ENCODE results near the gene IL23R.
"Not testable (repeated sequence)": the region's sequence is repeated elsewhere in the genome, so short reads cannot be mapped to it uniquely, and the experiment has no call there.

IL23R gene, protein sequence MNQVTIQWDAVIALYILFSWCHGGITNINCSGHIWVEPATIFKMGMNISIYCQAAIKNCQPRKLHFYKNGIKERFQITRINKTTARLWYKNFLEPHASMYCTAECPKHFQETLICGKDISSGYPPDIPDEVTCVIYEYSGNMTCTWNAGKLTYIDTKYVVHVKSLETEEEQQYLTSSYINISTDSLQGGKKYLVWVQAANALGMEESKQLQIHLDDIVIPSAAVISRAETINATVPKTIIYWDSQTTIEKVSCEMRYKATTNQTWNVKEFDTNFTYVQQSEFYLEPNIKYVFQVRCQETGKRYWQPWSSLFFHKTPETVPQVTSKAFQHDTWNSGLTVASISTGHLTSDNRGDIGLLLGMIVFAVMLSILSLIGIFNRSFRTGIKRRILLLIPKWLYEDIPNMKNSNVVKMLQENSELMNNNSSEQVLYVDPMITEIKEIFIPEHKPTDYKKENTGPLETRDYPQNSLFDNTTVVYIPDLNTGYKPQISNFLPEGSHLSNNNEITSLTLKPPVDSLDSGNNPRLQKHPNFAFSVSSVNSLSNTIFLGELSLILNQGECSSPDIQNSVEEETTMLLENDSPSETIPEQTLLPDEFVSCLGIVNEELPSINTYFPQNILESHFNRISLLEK

DNA sequence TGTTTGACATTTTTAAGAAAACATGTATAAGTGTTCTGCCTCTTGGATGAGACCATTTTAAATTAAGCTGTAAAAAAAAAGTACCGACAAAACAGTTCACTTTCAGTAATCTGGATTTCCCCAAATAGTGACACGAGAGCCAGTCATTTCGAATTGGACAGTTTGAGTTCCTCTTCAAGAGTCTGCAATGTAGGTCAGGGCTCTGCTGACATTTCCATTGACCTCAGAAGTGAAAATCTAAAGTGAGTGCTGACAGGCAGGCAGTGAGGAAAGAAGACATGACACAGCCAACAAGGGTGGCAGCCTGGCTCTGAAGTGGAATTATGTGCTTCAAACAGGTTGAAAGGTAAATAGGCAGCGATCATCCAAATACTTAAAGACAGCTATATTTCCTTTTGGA, at the start of gene IL23R:
Gene IL23R (plus strand): TSS at position 259 of the 400 bp plus-strand sequence. CDS start 1,667 bp downstream, outside the sequence.
- DNase-seq (ENCODE audit: low spot score), result no peak

- no peak for DNase-seq (ENCODE audit: low spot score)
These were observed 48.1 kb upstream of the IL23R start for GRCh38 chr1:67118191-67118590.

- DNase-seq (ENCODE audit: low spot score), result no peak
These were observed 47.6 kb upstream of the IL23R start for GRCh38 chr1:67118646-67119045.

DNA sequence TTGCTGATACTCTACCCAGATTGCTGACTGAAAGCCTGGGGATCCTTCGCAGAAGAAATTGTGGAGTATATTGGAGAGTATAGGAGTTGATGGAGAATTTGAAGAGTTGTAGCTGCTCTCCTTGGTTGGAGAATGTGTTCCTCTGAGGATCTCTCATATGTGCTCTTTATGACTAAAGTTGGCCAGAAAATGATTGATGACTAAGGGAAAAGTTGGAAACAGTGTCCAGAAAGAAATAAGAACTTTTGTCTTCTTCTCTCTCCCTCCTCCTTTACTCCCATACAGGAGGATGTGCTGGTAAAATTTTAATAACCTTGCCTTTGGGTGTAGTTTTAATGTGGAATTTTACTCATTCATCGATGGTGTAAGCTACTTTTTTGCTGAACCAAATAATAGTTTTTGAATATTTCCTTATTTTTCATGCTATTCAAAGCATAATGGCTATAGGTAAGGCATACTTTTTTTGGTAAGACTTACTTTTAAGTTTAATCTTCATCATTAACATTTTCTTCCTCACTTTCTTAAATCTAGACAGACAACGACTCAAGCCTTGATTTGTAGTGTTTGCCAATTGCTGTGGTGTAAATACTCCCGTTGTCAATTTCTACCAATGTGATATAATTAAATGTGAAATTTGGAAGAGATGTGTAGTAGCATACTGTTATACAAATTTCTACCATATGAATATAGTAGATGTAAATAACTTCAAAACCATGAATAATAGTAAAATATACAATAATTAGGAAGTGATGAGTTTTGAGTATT, 45.2 kb upstream of the IL23R start:
- no peak for DNase-seq (ENCODE audit: low spot score)

- DNase-seq (ENCODE audit: low spot score), result no peak
These were observed 41.8 kb upstream of the IL23R start for GRCh38 chr1:67124455-67124854.

DNA sequence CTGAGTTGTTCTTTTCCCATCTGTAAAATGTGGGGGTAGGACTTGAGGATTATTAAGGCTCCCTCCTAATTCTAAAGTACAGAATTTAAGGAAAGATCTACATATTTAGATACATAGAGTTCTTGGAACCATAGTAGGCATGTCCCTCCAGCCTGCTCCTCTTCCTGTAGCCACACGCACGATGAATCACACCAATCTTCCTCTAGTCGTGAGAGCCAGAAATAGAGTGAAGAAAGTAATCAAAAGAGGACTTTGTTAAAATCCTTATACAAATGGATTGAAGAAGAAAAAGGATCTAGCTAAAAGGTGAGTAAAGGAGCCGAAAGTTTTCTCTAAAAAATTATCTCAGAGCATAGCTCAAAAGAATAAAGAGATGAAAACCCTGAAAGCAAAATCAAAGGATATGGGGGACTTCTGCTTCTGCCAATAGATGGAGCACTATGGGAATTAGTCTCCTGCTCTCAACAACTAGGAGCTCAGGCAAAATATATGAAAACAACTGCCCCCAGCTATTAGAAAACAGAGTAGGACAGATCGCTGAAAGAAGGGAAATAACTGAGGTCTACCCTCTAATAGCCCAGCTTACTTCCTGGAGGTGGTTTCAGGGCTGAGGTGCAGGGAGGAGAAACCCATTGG, 40.0 kb upstream of the IL23R start:
- DNase-seq (ENCODE audit: low spot score), result peak; percentile 35

DNA sequence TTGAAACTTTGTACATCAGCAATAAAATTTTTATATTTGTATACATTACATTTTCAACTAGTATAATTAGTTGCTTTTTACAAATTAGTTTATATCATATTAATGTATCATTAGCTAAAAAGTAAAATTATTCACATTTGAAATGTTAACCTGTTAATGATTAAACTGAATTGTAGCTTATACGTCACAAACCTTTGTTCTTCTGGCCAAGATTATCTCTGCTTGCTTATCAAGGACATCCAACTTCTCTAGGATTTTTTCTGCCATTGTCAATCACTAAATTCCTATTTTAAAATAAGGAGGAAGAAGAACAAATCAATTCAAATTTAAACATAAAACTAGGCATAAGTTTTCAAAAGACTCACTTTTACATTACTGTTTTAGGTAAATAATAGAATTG, 39.3 kb upstream of the IL23R start:
- no peak for DNase-seq (ENCODE audit: low spot score)

DNA sequence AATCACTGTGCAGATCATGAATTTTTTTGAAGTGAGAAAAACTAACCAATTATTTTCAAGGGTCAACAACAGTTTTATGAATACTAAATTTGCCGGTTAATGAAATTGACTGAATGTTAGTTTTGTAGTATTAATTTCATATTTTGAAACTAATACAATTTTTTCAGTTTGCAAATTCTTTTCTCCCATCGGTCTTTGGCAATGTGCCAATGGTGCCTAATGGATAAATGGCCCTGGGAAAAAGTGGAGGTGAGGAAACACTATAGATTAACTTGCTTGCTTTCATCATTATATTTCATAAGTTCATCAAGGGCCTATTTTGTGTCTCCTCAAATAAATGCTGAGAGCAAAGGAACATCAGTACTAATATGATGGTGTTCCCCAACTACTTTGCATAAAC, 35.6 kb upstream of the IL23R start:
- DNase-seq (ENCODE audit: low spot score), result no peak

- DNase-seq (ENCODE audit: low spot score), result no peak
These were observed 33.1 kb upstream of the IL23R start for GRCh38 chr1:67133177-67133576.

GRCh38 chr1:67134695-67135094, 31.6 kb upstream of the IL23R start, which contains the start of gene C1orf141:
TSS of gene C1orf141 (minus strand) at chr1:67134970. CDS start at chr1:67127240, 7,730 bp downstream.
- DNase-seq (ENCODE audit: low spot score), result no peak

GRCh38 chr1:67135354-67135753, 30.9 kb upstream of the IL23R start:
- DNase-seq (ENCODE audit: low spot score), result no peak

GRCh38 chr1:67137307-67137753, 28.9 kb upstream of the IL23R start:
- no peak for DNase-seq (ENCODE audit: low spot score)

GRCh38 chr1:67138813-67139499, 27.3 kb upstream of the IL23R start:
- no peak for DNase-seq (ENCODE audit: low spot score)

DNA sequence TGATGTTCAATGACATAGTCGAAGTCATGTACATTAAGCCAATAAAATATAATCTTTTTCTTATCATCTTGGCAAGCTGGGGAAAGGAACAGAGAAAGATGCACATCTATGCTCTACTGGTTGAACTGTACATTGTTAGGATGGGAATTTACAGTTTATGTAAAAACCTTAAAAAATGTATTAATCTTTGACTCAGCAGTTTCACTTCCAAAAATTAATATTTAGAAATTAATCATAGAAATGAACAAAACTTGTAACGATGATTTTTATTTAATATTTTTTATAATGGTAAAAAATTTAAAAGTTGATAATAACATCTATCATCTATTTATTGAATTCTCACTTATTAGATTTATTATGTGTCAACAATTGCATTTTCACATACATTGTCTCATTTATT, 25.8 kb upstream of the IL23R start:
- DNase-seq (ENCODE audit: low spot score), result no peak

GRCh38 chr1:67141832-67142231, 24.4 kb upstream of the IL23R start:
- not testable (repeated sequence) for DNase-seq (ENCODE audit: low spot score)

GRCh38 chr1:67142931-67143330, 23.3 kb upstream of the IL23R start:
- DNase-seq (ENCODE audit: low spot score), result no peak

DNA sequence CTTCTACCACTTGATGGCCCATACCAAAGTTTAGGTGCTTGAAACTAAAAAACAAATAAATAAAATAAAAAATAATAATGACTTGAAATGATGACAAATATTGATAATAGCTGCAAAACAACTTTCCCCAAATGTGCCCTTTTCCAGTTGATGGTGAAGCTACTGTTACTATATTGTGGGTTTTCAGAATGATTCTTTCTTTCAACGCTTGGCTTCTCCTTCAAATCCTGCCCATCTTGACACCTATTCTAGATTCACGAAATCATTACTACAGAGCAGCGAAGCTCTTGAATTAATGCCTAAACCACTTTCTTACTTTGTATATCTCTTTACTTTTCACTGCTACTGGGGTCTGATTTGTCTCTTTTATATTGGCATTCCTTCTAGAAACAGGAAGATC, 22.3 kb upstream of the IL23R start:
- DNase-seq (ENCODE audit: low spot score), result no peak

DNA sequence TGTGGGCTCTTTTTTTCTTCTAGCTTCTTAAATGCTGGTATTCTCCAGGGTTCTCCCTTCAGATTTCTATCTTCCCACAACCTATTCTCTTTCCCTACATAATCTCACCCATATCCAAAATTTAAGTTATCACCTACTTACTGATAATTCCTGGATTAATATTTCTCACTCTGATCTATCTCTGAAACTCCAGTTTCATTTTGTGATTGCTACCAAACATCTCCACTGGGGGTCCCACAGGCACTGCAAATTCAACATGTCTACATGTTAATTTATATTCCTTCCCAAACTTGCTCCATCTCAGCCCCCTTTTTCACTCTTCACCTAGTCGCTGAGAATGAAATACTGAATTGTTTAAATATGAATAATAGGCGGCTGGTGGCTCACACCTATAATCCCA, 21.6 kb upstream of the IL23R start:
- no peak for DNase-seq (ENCODE audit: low spot score)

- DNase-seq (ENCODE audit: low spot score), result no peak
These were observed 20.2 kb upstream of the IL23R start for GRCh38 chr1:67146101-67146500.

GRCh38 chr1:67146539-67146938, 19.7 kb upstream of the IL23R start:
- no peak for DNase-seq (ENCODE audit: low spot score)

- DNase-seq (ENCODE audit: low spot score), result not testable (repeated sequence)
These were observed 18.3 kb upstream of the IL23R start for GRCh38 chr1:67147973-67148372.
